Neural crest cell (in vitro differentiated cells): ENCODE results near the gene PDGFB. TPM values are rescaled to one million over a fixed set of nuclear protein-coding genes. Genes with fewer than 3 reads are reported as not detected.
A peak's percentile ranks its signal among the peaks of the same experiment; 100 is the strongest.
"Not testable (repeated sequence)": the region's sequence is repeated elsewhere in the genome, so short reads cannot be mapped to it uniquely, and the experiment has no call there.

Source experiments
- DNase-seq: peaks from one replicate; pipeline ENCODE4 v3.0.0; 2021; ENCODE audit warnings: low read depth, mixed read lengths, low spot score
- H3K27ac Mint-ChIP-seq: one replicate; pipeline ENCODE4 v1.8.0; 2021; ENCODE audit warnings: mild to moderate bottlenecking, mixed read lengths; ENCODE audit not compliant: unreplicated experiment
- H3K27me3 Mint-ChIP-seq: 2 replicates; pipeline ENCODE4 v1.8.0; 2021; ENCODE audit warnings: low read depth, mild to moderate bottlenecking, mixed read lengths
- H3K36me3 Mint-ChIP-seq: 2 replicates; pipeline ENCODE4 v1.8.0; 2021; ENCODE audit warnings: low read depth, mild to moderate bottlenecking, mixed read lengths
- H3K4me1 Mint-ChIP-seq: 2 replicates; pipeline ENCODE4 v1.8.0; 2021; ENCODE audit warnings: mixed read lengths
- H3K4me3 Mint-ChIP-seq: one replicate; pipeline ENCODE4 v1.8.0; 2021; ENCODE audit warnings: mild to moderate bottlenecking, mixed read lengths
- H3K9me3 Mint-ChIP-seq: 2 replicates; pipeline ENCODE4 v1.8.0; 2021; ENCODE audit warnings: mixed read lengths
- CTCF ChIP-seq: fragments of 200-600 bp; sonication (generic); conservative IDR thresholded peaks from 2 replicates; pipeline ENCODE4 v1.5.0; 2021; ENCODE audit warnings: antibody characterized with exemption, mild to moderate bottlenecking
- total RNA-seq: library from RNA; stranded (reverse); gene quantifications from 2 replicates; pipeline ENCODE4 v1.2.1, GENCODE V29; 2021

Gene PDGFB
- total RNA-seq, 1 donor from 2014 or later, result 0.16 TPM

- H3K9me3 Mint-ChIP-seq, result peaks cover 9% of the 10 kb centered on the region
- DNase-seq, result no peak
- no peak overlapping the region for H3K4me3 Mint-ChIP-seq
- no peak for TF ChIP-seq CTCF
- peak overlapping the region; percentile 5 for H3K27ac Mint-ChIP-seq
- H3K27me3 Mint-ChIP-seq, result no peaks in the 10 kb centered on the region
- H3K36me3 Mint-ChIP-seq, result peaks cover 2% of the 10 kb centered on the region
- peaks cover 15% of the 10 kb centered on the region for H3K4me1 Mint-ChIP-seq
Measured at GRCh38 chr22:39219071-39220039, 25.4 kb downstream of the PDGFB start.

- DNase-seq, H3K27ac Mint-ChIP-seq, H3K4me3 Mint-ChIP-seq, H3K27me3 Mint-ChIP-seq, H3K9me3 Mint-ChIP-seq, H3K36me3 Mint-ChIP-seq: not testable (repeated sequence)
- peaks cover 20% of the 10 kb centered on the region for H3K4me1 Mint-ChIP-seq
Measured at GRCh38 chr22:39218432-39218831, 26.4 kb downstream of the PDGFB start.

- H3K27ac Mint-ChIP-seq, result no peak overlapping the region
- peaks cover 9% of the 10 kb centered on the region for H3K9me3 Mint-ChIP-seq
- DNase-seq, result no peak
- peaks cover 27% of the 10 kb centered on the region for H3K4me1 Mint-ChIP-seq
- peaks cover 2% of the 10 kb centered on the region for H3K36me3 Mint-ChIP-seq
- peaks cover 5% of the 10 kb centered on the region for H3K27me3 Mint-ChIP-seq
- no peak overlapping the region for H3K4me3 Mint-ChIP-seq
- TF ChIP-seq CTCF, result peak; percentile 8
Measured at GRCh38 chr22:39216143-39216490, 28.7 kb downstream of the PDGFB start.

- DNase-seq, result no peak
- H3K36me3 Mint-ChIP-seq, result peaks cover 2% of the 10 kb centered on the region
- H3K27me3 Mint-ChIP-seq, result peaks cover 5% of the 10 kb centered on the region
- no peak overlapping the region for H3K4me3 Mint-ChIP-seq
- peaks cover 9% of the 10 kb centered on the region for H3K9me3 Mint-ChIP-seq
- H3K27ac Mint-ChIP-seq, result no peak overlapping the region
- peaks cover 27% of the 10 kb centered on the region for H3K4me1 Mint-ChIP-seq
- TF ChIP-seq CTCF, result peak; percentile 47
Measured at GRCh38 chr22:39215426-39216142, 29.2 kb downstream of the PDGFB start.

- peaks cover 27% of the 10 kb centered on the region for H3K4me1 Mint-ChIP-seq
- H3K9me3 Mint-ChIP-seq, result peaks cover 7% of the 10 kb centered on the region
- H3K36me3 Mint-ChIP-seq, result peaks cover 2% of the 10 kb centered on the region
- H3K4me3 Mint-ChIP-seq, result no peak overlapping the region
- TF ChIP-seq CTCF, result no peak
- H3K27ac Mint-ChIP-seq, result no peak overlapping the region
- no peak for DNase-seq
- peaks cover 5% of the 10 kb centered on the region for H3K27me3 Mint-ChIP-seq
Measured at GRCh38 chr22:39215070-39215396, 29.7 kb downstream of the PDGFB start.
